ENCODE data around the gene CBLB.

DNA sequence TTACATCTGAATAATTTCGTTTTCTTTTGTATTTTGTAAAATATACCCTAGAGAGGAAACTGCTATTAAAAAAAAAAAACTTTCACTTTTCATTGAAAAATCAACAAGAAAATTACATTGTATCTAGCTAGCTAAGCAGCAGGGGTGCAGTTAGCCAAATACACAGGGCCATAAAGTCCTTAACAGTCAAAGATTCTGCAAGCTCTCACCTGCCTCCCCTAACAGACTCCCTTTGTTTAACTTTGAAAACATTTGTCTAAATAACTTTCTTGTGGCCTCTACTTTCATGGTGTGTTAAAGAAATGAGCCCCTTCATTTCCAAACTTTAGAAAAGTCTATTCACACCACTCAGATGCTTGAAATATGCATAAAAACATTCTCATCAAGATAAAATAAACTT lies 23.3 kb downstream of the CBLB start:
- TF ChIP-seq, protein P1, sequence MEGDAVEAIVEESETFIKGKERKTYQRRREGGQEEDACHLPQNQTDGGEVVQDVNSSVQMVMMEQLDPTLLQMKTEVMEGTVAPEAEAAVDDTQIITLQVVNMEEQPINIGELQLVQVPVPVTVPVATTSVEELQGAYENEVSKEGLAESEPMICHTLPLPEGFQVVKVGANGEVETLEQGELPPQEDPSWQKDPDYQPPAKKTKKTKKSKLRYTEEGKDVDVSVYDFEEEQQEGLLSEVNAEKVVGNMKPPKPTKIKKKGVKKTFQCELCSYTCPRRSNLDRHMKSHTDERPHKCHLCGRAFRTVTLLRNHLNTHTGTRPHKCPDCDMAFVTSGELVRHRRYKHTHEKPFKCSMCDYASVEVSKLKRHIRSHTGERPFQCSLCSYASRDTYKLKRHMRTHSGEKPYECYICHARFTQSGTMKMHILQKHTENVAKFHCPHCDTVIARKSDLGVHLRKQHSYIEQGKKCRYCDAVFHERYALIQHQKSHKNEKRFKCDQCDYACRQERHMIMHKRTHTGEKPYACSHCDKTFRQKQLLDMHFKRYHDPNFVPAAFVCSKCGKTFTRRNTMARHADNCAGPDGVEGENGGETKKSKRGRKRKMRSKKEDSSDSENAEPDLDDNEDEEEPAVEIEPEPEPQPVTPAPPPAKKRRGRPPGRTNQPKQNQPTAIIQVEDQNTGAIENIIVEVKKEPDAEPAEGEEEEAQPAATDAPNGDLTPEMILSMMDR (IDR thresholded peaks at IDR 0.05): no peak
- TF ChIP-seq SIN3A (IDR thresholded peaks at IDR 0.05; ENCODE audit: borderline replicate concordance, insufficient read depth, low read depth, low read length): no peak
